Stomach (tissue), 9 donors: Measurements from ENCODE around the gene CCSER1. TPM values are rescaled to one million over a fixed set of nuclear protein-coding genes. Genes with fewer than 3 reads are reported as not detected.

ENCODE experiments used
- DNase-seq, 2 donors: peaks; one replicate each; pipeline versions ENCODE4 v3.0.0 to v3.0.0-alpha.2; 2013 to 2019
- H3K27ac ChIP-seq, 5 donors: fragments of 200-600 bp in 4 of 5; sonication (generic) in 4 of 5; one replicate each; pipeline ENCODE4 v1.5.1; 2013 to 2019; ENCODE audit warnings: mild to moderate bottlenecking in 1 of 5, moderate library complexity in 1 of 5
- H3K27me3 ChIP-seq, 3 donors: fragments of 200-600 bp; sonication (generic); one replicate each; pipeline ENCODE4 v1.5.1; 2017 to 2019; ENCODE audit warnings: mixed run types in 1 of 3
- H3K36me3 ChIP-seq, 4 donors: fragments of 200-600 bp; sonication (generic); 1 replicate in 3 of 4; 2 replicates in 1 of 4; pipeline ENCODE4 v1.5.1; 2016 to 2019
- H3K4me1 ChIP-seq, 4 donors: fragments of 200-600 bp; sonication (generic); one replicate each; pipeline ENCODE4 v1.5.1; 2016 to 2019
- H3K4me3 ChIP-seq, 4 donors: fragments of 200-600 bp; sonication (generic) in 3 of 4; one replicate each; pipeline ENCODE4 v1.5.1; 2016 to 2019; ENCODE audit warnings: mild to moderate bottlenecking in 1 of 4
- H3K9me3 ChIP-seq, 4 donors: fragments of 200-600 bp; sonication (generic); one replicate each; pipeline ENCODE4 v1.5.1; 2016 to 2019
- CTCF ChIP-seq, 7 experiments: fragments of 450-650 bp in 4 of 7; fragments of 200-600 bp in 3 of 7; sonication (generic) in 3 of 7; IDR thresholded peaks; one replicate each; pipeline ENCODE4 v1.5.1; 2016 to 2019; ENCODE audit warnings: antibody characterized with exemption in 7 of 7, control low read depth in 2 of 7, mild to moderate bottlenecking in 1 of 7
- EP300 ChIP-seq: sonication (generic); formaldehyde crosslinking; IDR thresholded peaks from one replicate; pipeline ENCODE4 v1.6.1; 2017; ENCODE audit warnings: antibody characterized with exemption
- POLR2A ChIP-seq, 4 donors: fragments of 450-650 bp; IDR thresholded peaks; one replicate each; pipeline ENCODE4 v1.6.1; 2016; ENCODE audit warnings: antibody characterized with exemption in 4 of 4, control low read depth in 2 of 4, mild to moderate bottlenecking in 1 of 4, moderate library complexity in 1 of 4
- POLR2AphosphoS5 ChIP-seq, 3 donors: sonication (generic); formaldehyde crosslinking; IDR thresholded peaks; one replicate each; pipeline ENCODE4 v1.6.1; 2016; ENCODE audit warnings: antibody characterized with exemption in 3 of 3
- WGBS, 5 donors: extraction: QIAGEN DNeasy Blood & Tissue Kit in 3 of 5; methylation state at CpG; one replicate each; pipeline versions ENCODE4 v1.1.5 to v1.1.7; 2013 to 2018; 5-methylcytosine and 5-hydroxymethylcytosine counted together
- intact Hi-C: fragments of 100-400 bp; cut with DNase I; formaldehyde crosslinking; loops from one replicate; pipeline ENCODE4 v1.15.1; 2023; ENCODE audit warnings: low total_unique reads
- polyA plus RNA-seq, 3 donors: library from polyadenylated mRNA; stranded (reverse); fragments of 200-250 nt; gene quantifications; one replicate each; pipeline ENCODE4 v1.2.3, GENCODE V29; 2013
- total RNA-seq, 5 donors: library from RNA; depleted of rRNA; stranded (reverse); fragments of >200 nt; gene quantifications; one replicate each; pipeline versions ENCODE4 v1.1.0 to v1.2.3, GENCODE V29; 2014 to 2016
- donor health status: healthy with polysubstance abuse.
- donor health status: Bipolar disorder and iron deficiency.
- donor health status: healthy.

Gene CCSER1
- total and polyA plus RNA-seq, 8 donors = 0.33 to 149 (median 15.2) TPM

DNA sequence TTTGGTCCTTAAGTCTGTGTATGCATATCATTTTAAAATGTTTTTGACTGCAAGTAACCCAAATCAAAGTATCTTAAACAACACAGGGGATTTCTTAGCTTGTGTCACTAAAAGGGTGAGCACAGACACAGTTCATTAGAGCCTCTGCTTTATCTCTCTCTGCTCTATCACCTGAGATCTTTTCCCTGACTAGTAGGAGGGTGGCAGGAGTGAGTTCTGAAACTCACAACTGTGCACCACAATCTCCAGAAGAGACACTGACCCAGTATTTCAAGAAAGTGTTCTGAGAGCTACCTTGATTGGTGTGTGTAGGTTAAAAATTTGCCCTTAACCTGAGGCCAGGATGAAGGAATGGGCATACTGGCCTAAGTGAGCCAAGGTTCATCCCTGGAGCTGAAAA is 24.8 kb downstream of the CCSER1 start:
- H3K4me3 ChIP-seq = no peak overlapping the region
- intact Hi-C loops = no loop called here
- no peaks in the 10 kb centered on the region for H3K9me3 ChIP-seq
- no peaks in the 10 kb centered on the region for H3K27me3 ChIP-seq
- TF ChIP-seq POLR2A (IDR thresholded peaks at IDR 0.05) (no peak), POLR2AphosphoS5 (IDR thresholded peaks at IDR 0.05) (no peak), CTCF (IDR thresholded peaks at IDR 0.05) (no peak), EP300 (no peak)
- H3K36me3 ChIP-seq = no peaks in the 10 kb centered on the region
- no peak overlapping the region for H3K27ac ChIP-seq
- H3K4me1 ChIP-seq = no peaks in the 10 kb centered on the region
- no peak for DNase-seq

GRCh38 chr4:90159193-90159592 is 32.0 kb downstream of the CCSER1 start:
- TF ChIP-seq EP300 (no peak), POLR2AphosphoS5 (IDR thresholded peaks at IDR 0.05) (no peak), CTCF (IDR thresholded peaks at IDR 0.05) (no peak), POLR2A (IDR thresholded peaks at IDR 0.05) (no peak)
- Histone ChIP-seq H3K27me3 (no peaks in the 10 kb centered on the region), H3K27ac (no peak overlapping the region), H3K4me3 (no peak overlapping the region), H3K36me3 (no peaks in the 10 kb centered on the region), H3K9me3 (no peaks in the 10 kb centered on the region), H3K4me1 (peaks cover 0 to 10% (median 2%) of the 10 kb centered on the region in 4 donors)
- intact Hi-C loops = no loop called here
- no peak for DNase-seq
- WGBS, 5 donors = 57 to 82% (median 61%) methylated on average over 1 of the region's 1 CpG

GRCh38 chr4:90160044-90160443 is 32.9 kb downstream of the CCSER1 start:
- peaks cover 0 to 10% (median 2%) of the 10 kb centered on the region in 4 donors for H3K4me1 ChIP-seq
- intact Hi-C loops = no loop called here
- TF ChIP-seq POLR2AphosphoS5 (IDR thresholded peaks at IDR 0.05) (no peak), CTCF (IDR thresholded peaks at IDR 0.05) (no peak), POLR2A (IDR thresholded peaks at IDR 0.05) (no peak), EP300 (no peak)
- WGBS, 5 donors = 0 to 60% (median 22%) methylated on average over 1 of the region's 1 CpG
- no peaks in the 10 kb centered on the region for H3K36me3 ChIP-seq
- no peak for DNase-seq
- no peak overlapping the region for H3K27ac ChIP-seq
- no peaks in the 10 kb centered on the region for H3K27me3 ChIP-seq
- H3K9me3 ChIP-seq = no peaks in the 10 kb centered on the region
- H3K4me3 ChIP-seq = no peak overlapping the region

- TF ChIP-seq CTCF (IDR thresholded peaks at IDR 0.05) (no peak), POLR2AphosphoS5 (IDR thresholded peaks at IDR 0.05) (no peak), EP300 (no peak), POLR2A (IDR thresholded peaks at IDR 0.05) (no peak)
- WGBS, 5 donors = 61 to 85% (median 72%) methylated on average over 1 of the region's 1 CpG
- Histone ChIP-seq H3K4me3 (no peak overlapping the region), H3K4me1 (peaks cover 0 to 10% (median 2%) of the 10 kb centered on the region in 4 donors), H3K27ac (no peak overlapping the region), H3K27me3 (no peaks in the 10 kb centered on the region), H3K9me3 (no peaks in the 10 kb centered on the region), H3K36me3 (no peaks in the 10 kb centered on the region)
- intact Hi-C loops = no loop called here
- DNase-seq = no peak
These were observed 35.4 kb downstream of the CCSER1 start for GRCh38 chr4:90162566-90162965.
